ENCODE results near the gene APOO.

- TF ChIP-seq POLR2AphosphoS5 (IDR thresholded peaks at IDR 0.05; ENCODE audit: low read depth, low read length) (no peak), POLR2A (IDR thresholded peaks at IDR 0.05; ENCODE audit: low read depth, low read length) (no peak), TAF1 (IDR thresholded peaks at IDR 0.05; ENCODE audit: borderline replicate concordance, low read depth, low read length) (no peak)
Measured at GRCh38 chrX:23795221-23795620, 112.5 kb downstream of the APOO start.
